SK-N-SH (cell line): Measurements from ENCODE around the gene ZNF512B. TPM values are rescaled to one million over a fixed set of nuclear protein-coding genes. Genes with fewer than 3 reads are reported as not detected.

Experiments
- CTCF ChIA-PET: fragments of 300-600, 350-600 bp; formaldehyde crosslinking; extraction: SDS; loops from one replicate; lab custom pipeline; 2021; lab: Yijun Ruan, JAX
- POLR2A ChIA-PET: fragments of 350-600 bp; sonication (Branson Sonifier 250); formaldehyde crosslinking; extraction: SDS; loops from one replicate; lab custom pipeline; 2020; ENCODE audit warnings: antibody characterized with exemption, inconsistent platforms; lab: Yijun Ruan, JAX
- DNase-seq: peaks from one replicate; pipeline ENCODE4 v3.0.0; 2012
- H2AFZ ChIP-seq: fragments of 200-600 bp; sonication (generic); 2 replicates; pipeline ENCODE4 v1.8.1; 2016; ENCODE audit warnings: antibody characterized with exemption, mild to moderate bottlenecking, low read depth
- H3F3A ChIP-seq: fragments of 200-600 bp; sonication (generic); replicated peaks from 2 replicates; pipeline ENCODE3; 2016; ENCODE audit warnings: antibody characterized with exemption, mild to moderate bottlenecking; ENCODE audit not compliant: insufficient read depth
- H3K27ac ChIP-seq, 2 experiments: fragments of 200-500 bp in 1 of 2; fragments of 200-600 bp in 1 of 2; sonication (Bioruptor generic) in 1 of 2; sonication (generic), shearing (Covaris generic) in 1 of 2; 2 replicates each; pipeline versions ENCODE4 v1.5.1 to v1.6.1; 2014 to 2016; ENCODE audit warnings: low read depth in 2 of 2, inconsistent platforms in 1 of 2, low read length in 1 of 2, mild to moderate bottlenecking in 1 of 2, mixed read lengths in 1 of 2
- H3K27me3 ChIP-seq: fragments of 200-600 bp; sonication (generic), shearing (Covaris generic); 2 replicates; pipeline ENCODE4 v1.6.1; 2016; ENCODE audit warnings: mixed run types; ENCODE audit not compliant: insufficient read depth
- H3K36me3 ChIP-seq, 2 experiments: fragments of 200-500 bp in 1 of 2; fragments of 200-600 bp in 1 of 2; sonication (Bioruptor generic) in 1 of 2; sonication (generic) in 1 of 2; replicated peaks in 1 of 2; 2 replicates each; pipeline versions ENCODE3 to v1.5.1; 2014 to 2016; ENCODE audit warnings: low read length in 1 of 2, mild to moderate bottlenecking in 1 of 2; ENCODE audit not compliant: insufficient read depth in 2 of 2, control insufficient read depth in 1 of 2
- H3K4me1 ChIP-seq, 2 experiments: fragments of 200-500 bp in 1 of 2; fragments of 200-600 bp in 1 of 2; sonication (Bioruptor generic) in 1 of 2; sonication (generic), shearing (Covaris generic) in 1 of 2; 2 replicates each; pipeline versions ENCODE4 v1.5.1 to v1.6.1; 2014 to 2016; ENCODE audit warnings: low read depth in 1 of 2, low read length in 1 of 2, mixed run types in 1 of 2; ENCODE audit not compliant: insufficient read depth in 2 of 2, control insufficient read depth in 1 of 2
- H3K4me2 ChIP-seq: fragments of 200-600 bp; sonication (generic), shearing (Covaris generic); 2 replicates; pipeline ENCODE4 v1.6.1; 2017; ENCODE audit warnings: mixed run types
- H3K4me3 ChIP-seq, 2 experiments: fragments of 200-500 bp in 1 of 2; fragments of 200-600 bp in 1 of 2; sonication (Bioruptor generic) in 1 of 2; sonication (generic), shearing (Covaris generic) in 1 of 2; 2 replicates each; pipeline versions ENCODE4 v1.5.1 to v1.8.1; 2014 to 2016; ENCODE audit warnings: low read depth in 2 of 2, inconsistent platforms in 1 of 2, low read length in 1 of 2, mild to moderate bottlenecking in 1 of 2, mixed read lengths in 1 of 2, moderate library complexity in 1 of 2
- H3K79me2 ChIP-seq: fragments of 200-600 bp; sonication (generic); 2 replicates; pipeline ENCODE4 v1.8.1; 2017; ENCODE audit warnings: mild to moderate bottlenecking; ENCODE audit not compliant: insufficient read depth
- H3K9ac ChIP-seq: fragments of 200-600 bp; sonication (generic); 2 replicates; pipeline ENCODE4 v1.6.1; 2017; ENCODE audit warnings: mixed run types
- H3K9me2 ChIP-seq: fragments of 200-600 bp; sonication (generic); 2 replicates; pipeline ENCODE4 v1.6.1; 2017; ENCODE audit warnings: mixed run types
- H3K9me3 ChIP-seq: fragments of 200-600 bp; sonication (generic); 2 replicates; pipeline ENCODE4 v1.6.1; 2017; ENCODE audit warnings: mixed run types, mild to moderate bottlenecking, moderate library complexity
- H4K20me1 ChIP-seq: fragments of 200-600 bp; sonication (generic); 2 replicates; pipeline ENCODE4 v1.6.1; 2017; ENCODE audit warnings: mild to moderate bottlenecking, mixed run types; ENCODE audit not compliant: insufficient read depth
- CHD2 ChIP-seq: fragments of 150-350 bp; IDR thresholded peaks from 2 replicates; pipeline ENCODE4 v1.6.1; 2018; ENCODE audit warnings: low read length; ENCODE audit not compliant: partially characterized antibody
- ELF1 ChIP-seq: IDR thresholded peaks from 2 replicates; pipeline ENCODE4 v1.4.0; 2012
- EZH2phosphoT487 ChIP-seq: fragments of 200-600 bp; sonication (generic); IDR thresholded peaks from 2 replicates; pipeline ENCODE4 v1.6.1; 2017; ENCODE audit warnings: low read depth, mixed run types, mild to moderate bottlenecking, antibody characterized with exemption, moderate library complexity, borderline replicate concordance
- FOXM1 ChIP-seq: IDR thresholded peaks from 2 replicates; pipeline ENCODE4 v1.4.0; 2012; ENCODE audit warnings: low read depth, mild to moderate bottlenecking
- GABPA ChIP-seq: IDR thresholded peaks from 2 replicates; pipeline ENCODE4 v1.4.0; 2012; ENCODE audit warnings: low read depth, mild to moderate bottlenecking
- JUND ChIP-seq: IDR thresholded peaks from 2 replicates; pipeline ENCODE4 v1.4.0; 2012
- MEF2A ChIP-seq: IDR thresholded peaks from 2 replicates; pipeline ENCODE4 v1.4.0; 2012; ENCODE audit warnings: low read depth, borderline replicate concordance
- NFIC ChIP-seq: IDR thresholded peaks from 2 replicates; pipeline ENCODE4 v1.4.0; 2012; ENCODE audit warnings: borderline replicate concordance
- NRF1 ChIP-seq: IDR thresholded peaks from 2 replicates; pipeline ENCODE4 v1.6.1; 2012; ENCODE audit warnings: low read depth, mild to moderate bottlenecking, low read length
- RAD21 ChIP-seq: IDR thresholded peaks from 2 replicates; pipeline ENCODE4 v1.6.1; 2012; ENCODE audit warnings: mild to moderate bottlenecking, low read length
- RCOR1 ChIP-seq: fragments of 150-350 bp; IDR thresholded peaks from 2 replicates; pipeline ENCODE4 v1.6.1; 2017; ENCODE audit warnings: antibody characterized with exemption, low read length
- RXRA ChIP-seq: IDR thresholded peaks from 2 replicates; pipeline ENCODE4 v1.4.0; 2012; ENCODE audit warnings: low read depth, mild to moderate bottlenecking, borderline replicate concordance
- SIN3A ChIP-seq: IDR thresholded peaks from 2 replicates; pipeline ENCODE4 v1.6.1; 2012; ENCODE audit warnings: low read depth, mild to moderate bottlenecking, low read length, moderate library complexity, borderline replicate concordance
- TAF1 ChIP-seq: IDR thresholded peaks from 2 replicates; pipeline ENCODE4 v1.6.1; 2012; ENCODE audit warnings: low read depth, mild to moderate bottlenecking, low read length, moderate library complexity, borderline replicate concordance
- TCF12 ChIP-seq: IDR thresholded peaks from 2 replicates; pipeline ENCODE4 v1.4.0; 2012
- WGBS: methylation state at CpG from one replicate; pipeline ENCODE4 v1.1.6; 2017; ENCODE audit warnings: low lambda C conversion rate; 5-methylcytosine and 5-hydroxymethylcytosine counted together
- polyA plus RNA-seq, 3 experiments: library from polyadenylated mRNA; depleted of rRNA; stranded (reverse); fragments of >200 nt; gene quantifications; 2 replicates each; pipeline ENCODE4 v1.2.3, GENCODE V29; 2012
- TF ChIP-seq, protein P1 (sequence below): IDR thresholded peaks from 2 replicates; pipeline ENCODE4; 2012
- TF ChIP-seq, protein P2 (sequence below): IDR thresholded peaks from 2 replicates; pipeline ENCODE4 v1.4.0; 2012; ENCODE audit warnings: low read depth, borderline replicate concordance
- TF ChIP-seq, protein P3 (sequence below): fragments of 150-350 bp; IDR thresholded peaks from 2 replicates; pipeline ENCODE4 v1.6.1; 2016; ENCODE audit warnings: mild to moderate bottlenecking, low read depth, low read length

The ZNF512B gene
- polyA plus RNA-seq, 1 of the 3 experiments (the other 2 are of a cell fraction), result 11.8 TPM

DNA sequence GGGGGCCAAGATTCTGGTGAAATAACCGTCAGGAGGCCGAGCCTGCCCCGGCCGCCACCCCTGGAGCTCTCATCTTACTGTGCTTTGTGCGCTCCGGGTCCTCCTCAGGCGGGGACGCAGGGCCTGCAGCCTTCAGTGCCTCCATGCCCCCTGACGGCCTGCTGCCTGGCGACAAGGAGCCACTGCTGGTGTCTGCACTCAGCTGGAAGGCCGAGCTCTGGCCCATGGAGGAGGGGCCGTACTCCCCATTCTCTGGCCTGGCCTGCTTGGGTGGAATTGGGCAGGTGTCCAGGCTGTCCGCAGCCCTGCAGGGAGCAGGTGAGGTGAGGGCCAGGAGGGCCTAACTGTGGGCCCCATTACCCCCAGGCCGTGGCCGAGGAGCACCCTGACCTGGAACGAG lies 5.3 kb downstream of the ZNF512B start:
- TF ChIP-seq NRF1 (no peak), TAF1 (no peak), RCOR1 (no peak), NFIC (no peak), EZH2phosphoT487 (no peak), TCF12 (no peak), RXRA (no peak), FOXM1 (no peak), RAD21 (no peak), MEF2A (no peak), CHD2 (no peak), ELF1 (no peak), JUND (no peak), SIN3A (no peak), GABPA (no peak)
- TF ChIP-seq, protein P1, sequence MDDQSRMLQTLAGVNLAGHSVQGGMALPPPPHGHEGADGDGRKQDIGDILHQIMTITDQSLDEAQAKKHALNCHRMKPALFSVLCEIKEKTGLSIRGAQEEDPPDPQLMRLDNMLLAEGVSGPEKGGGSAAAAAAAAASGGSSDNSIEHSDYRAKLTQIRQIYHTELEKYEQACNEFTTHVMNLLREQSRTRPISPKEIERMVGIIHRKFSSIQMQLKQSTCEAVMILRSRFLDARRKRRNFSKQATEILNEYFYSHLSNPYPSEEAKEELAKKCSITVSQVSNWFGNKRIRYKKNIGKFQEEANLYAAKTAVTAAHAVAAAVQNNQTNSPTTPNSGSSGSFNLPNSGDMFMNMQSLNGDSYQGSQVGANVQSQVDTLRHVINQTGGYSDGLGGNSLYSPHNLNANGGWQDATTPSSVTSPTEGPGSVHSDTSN, result no peak
- TF ChIP-seq, protein P2, sequence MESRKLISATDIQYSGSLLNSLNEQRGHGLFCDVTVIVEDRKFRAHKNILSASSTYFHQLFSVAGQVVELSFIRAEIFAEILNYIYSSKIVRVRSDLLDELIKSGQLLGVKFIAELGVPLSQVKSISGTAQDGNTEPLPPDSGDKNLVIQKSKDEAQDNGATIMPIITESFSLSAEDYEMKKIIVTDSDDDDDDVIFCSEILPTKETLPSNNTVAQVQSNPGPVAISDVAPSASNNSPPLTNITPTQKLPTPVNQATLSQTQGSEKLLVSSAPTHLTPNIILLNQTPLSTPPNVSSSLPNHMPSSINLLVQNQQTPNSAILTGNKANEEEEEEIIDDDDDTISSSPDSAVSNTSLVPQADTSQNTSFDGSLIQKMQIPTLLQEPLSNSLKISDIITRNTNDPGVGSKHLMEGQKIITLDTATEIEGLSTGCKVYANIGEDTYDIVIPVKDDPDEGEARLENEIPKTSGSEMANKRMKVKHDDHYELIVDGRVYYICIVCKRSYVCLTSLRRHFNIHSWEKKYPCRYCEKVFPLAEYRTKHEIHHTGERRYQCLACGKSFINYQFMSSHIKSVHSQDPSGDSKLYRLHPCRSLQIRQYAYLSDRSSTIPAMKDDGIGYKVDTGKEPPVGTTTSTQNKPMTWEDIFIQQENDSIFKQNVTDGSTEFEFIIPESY, result no peak
- TF ChIP-seq, protein P3, sequence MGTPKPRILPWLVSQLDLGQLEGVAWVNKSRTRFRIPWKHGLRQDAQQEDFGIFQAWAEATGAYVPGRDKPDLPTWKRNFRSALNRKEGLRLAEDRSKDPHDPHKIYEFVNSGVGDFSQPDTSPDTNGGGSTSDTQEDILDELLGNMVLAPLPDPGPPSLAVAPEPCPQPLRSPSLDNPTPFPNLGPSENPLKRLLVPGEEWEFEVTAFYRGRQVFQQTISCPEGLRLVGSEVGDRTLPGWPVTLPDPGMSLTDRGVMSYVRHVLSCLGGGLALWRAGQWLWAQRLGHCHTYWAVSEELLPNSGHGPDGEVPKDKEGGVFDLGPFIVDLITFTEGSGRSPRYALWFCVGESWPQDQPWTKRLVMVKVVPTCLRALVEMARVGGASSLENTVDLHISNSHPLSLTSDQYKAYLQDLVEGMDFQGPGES, result no peak
- no peaks in the 10 kb centered on the region for H3K9me3 ChIP-seq
- H3K4me3 ChIP-seq, result no peak overlapping the region
- H3K9ac ChIP-seq, result no peak overlapping the region
- no peaks in the 10 kb centered on the region for H3K9me2 ChIP-seq
- H3K27me3 ChIP-seq, result no peaks in the 10 kb centered on the region
- no peaks in the 10 kb centered on the region for H3F3A ChIP-seq
- no peak overlapping the region for H3K4me2 ChIP-seq
- no peak overlapping the region for H3K27ac ChIP-seq
- peaks cover 15% of the 10 kb centered on the region for H3K79me2 ChIP-seq
- ChIA-PET CTCF (interaction anchor here (1.4 to 1.7 kb wide), 3 partner anchors 10 to 189 kb away, joined by 4 to 7 read pairs (median 6); partner anchors contain the start of gene PRPF6), POLR2A (no interaction called here)
- peaks cover 7 to 12% of the 10 kb centered on the region in 2 experiments; a peak in 2 of 4 replicates for H3K4me1 ChIP-seq
- no peaks in the 10 kb centered on the region for H4K20me1 ChIP-seq
- WGBS, result 100% methylated on average over 6 of the region's 16 CpGs
- no peak for DNase-seq
- peaks cover 0 to 68% of the 10 kb centered on the region in 2 experiments for H3K36me3 ChIP-seq
- no peak overlapping the region for H2AFZ ChIP-seq
